GM23338 (cell line): ENCODE measurements around the gene THBS2. TPM values are rescaled to one million over a fixed set of nuclear protein-coding genes. Genes with fewer than 3 reads are reported as not detected.

Experiments used
- ATAC-seq: fragments of 200-7000 bp; cut with Tn5 transposase; 3 replicates; pipeline ENCODE4 v1.9.1; 2020
- DNase-seq: peaks from one replicate; pipeline ENCODE4 v3.0.0-alpha.2; 2015; ENCODE audit warnings: low spot score
- H2AFZ ChIP-seq: fragments of 200-600 bp; sonication (generic); 2 replicates; pipeline ENCODE4 v1.8.0; 2016; ENCODE audit warnings: antibody characterized with exemption, mild to moderate bottlenecking, moderate library complexity
- H3F3A ChIP-seq: fragments of 200-600 bp; sonication (generic); replicated peaks from 2 replicates; pipeline ENCODE4 v1.8.0; 2017; ENCODE audit warnings: antibody characterized with exemption, mixed run types, low read depth
- H3K27ac ChIP-seq: fragments of 200-600 bp; sonication (generic); 2 replicates; pipeline ENCODE4 v1.6.1; 2016; ENCODE audit warnings: low read depth
- H3K27me3 ChIP-seq: fragments of 200-600 bp; sonication (generic); 2 replicates; pipeline ENCODE4 v1.8.0; 2016; ENCODE audit warnings: mild to moderate bottlenecking, mixed run types, moderate library complexity; ENCODE audit not compliant: insufficient read depth
- H3K36me3 ChIP-seq: fragments of 200-600 bp; sonication (generic); 2 replicates; pipeline ENCODE4 v1.8.0; 2016; ENCODE audit warnings: mild to moderate bottlenecking; ENCODE audit not compliant: insufficient read depth
- H3K4me1 ChIP-seq: fragments of 200-600 bp; sonication (generic); 2 replicates; pipeline ENCODE4 v1.8.0; 2016; ENCODE audit warnings: mild to moderate bottlenecking, moderate library complexity; ENCODE audit not compliant: insufficient read depth
- H3K4me2 ChIP-seq: fragments of 200-600 bp; sonication (generic); 2 replicates; pipeline ENCODE4 v1.7.1; 2017; ENCODE audit warnings: mixed run types
- H3K4me3 ChIP-seq: fragments of 200-600 bp; sonication (generic); 2 replicates; pipeline ENCODE4 v1.6.1; 2016; ENCODE audit warnings: mixed run types
- H3K79me2 ChIP-seq: fragments of 200-600 bp; sonication (generic); replicated peaks from 2 replicates; pipeline ENCODE4 v1.8.0; 2017; ENCODE audit warnings: mild to moderate bottlenecking; ENCODE audit not compliant: insufficient read depth
- H3K9me2 ChIP-seq: fragments of 200-600 bp; sonication (generic); 2 replicates; pipeline ENCODE4 v1.8.0; 2017; ENCODE audit not compliant: insufficient read depth
- H4K20me1 ChIP-seq: fragments of 200-600 bp; sonication (generic); replicated peaks from 2 replicates; pipeline ENCODE4 v1.8.0; 2017; ENCODE audit warnings: mild to moderate bottlenecking; ENCODE audit not compliant: insufficient read depth
- H3K27ac Mint-ChIP-seq: 2 replicates; pipeline ENCODE4 v1.8.0; 2020; ENCODE audit warnings: inconsistent platforms, mild to moderate bottlenecking, moderate library complexity, mixed read lengths
- H3K27me3 Mint-ChIP-seq: 3 replicates; pipeline ENCODE4 v1.8.0; 2022; ENCODE audit warnings: low read depth, mild to moderate bottlenecking, moderate library complexity, mixed read lengths, inconsistent platforms; ENCODE audit not compliant: insufficient read depth, poor library complexity
- H3K36me3 Mint-ChIP-seq: 3 replicates; pipeline ENCODE4 v1.8.0; 2021; ENCODE audit warnings: low read depth, mild to moderate bottlenecking, inconsistent platforms, moderate library complexity, mixed read lengths
- H3K4me1 Mint-ChIP-seq: 3 replicates; pipeline ENCODE4 v1.8.0; 2020; ENCODE audit warnings: mild to moderate bottlenecking, inconsistent platforms, mixed read lengths
- H3K4me3 Mint-ChIP-seq: 3 replicates; pipeline ENCODE4 v1.8.0; 2021; ENCODE audit warnings: moderate library complexity, mild to moderate bottlenecking, inconsistent platforms, mixed read lengths
- H3K9me3 Mint-ChIP-seq: 3 replicates; pipeline ENCODE4 v1.8.0; 2020; ENCODE audit warnings: moderate library complexity, mild to moderate bottlenecking, inconsistent platforms, mixed read lengths
- CREB1 ChIP-seq: fragments of 250-450 bp; sonication (Bioruptor Pico); IDR thresholded peaks from 2 replicates; pipeline ENCODE4 v1.5.0; 2020; ENCODE audit warnings: low read depth, mild to moderate bottlenecking, moderate library complexity
- ETS1 ChIP-seq: IDR thresholded peaks from 2 replicates; pipeline ENCODE4 v1.6.1; 2016; ENCODE audit warnings: antibody characterized with exemption
- EZH2 ChIP-seq: fragments of 200-600 bp; sonication (generic); IDR thresholded peaks from one replicate; pipeline ENCODE4 v1.8.0; 2017; ENCODE audit warnings: antibody characterized with exemption, mild to moderate bottlenecking, low read depth; ENCODE audit not compliant: unreplicated experiment
- EZH2phosphoT487 ChIP-seq: fragments of 200-600 bp; sonication (generic); IDR thresholded peaks from one replicate; pipeline ENCODE4 v1.8.1; 2018; ENCODE audit warnings: antibody characterized with exemption; ENCODE audit not compliant: unreplicated experiment
- JUNB ChIP-seq: IDR thresholded peaks from one replicate; pipeline ENCODE4 v1.6.1; 2016; ENCODE audit warnings: antibody characterized with exemption; ENCODE audit not compliant: unreplicated experiment
- NANOG ChIP-seq: IDR thresholded peaks from 2 replicates; pipeline ENCODE4 v1.6.1; 2016; ENCODE audit warnings: antibody characterized with exemption, borderline replicate concordance
- POLR2AphosphoS5 ChIP-seq: IDR thresholded peaks from 2 replicates; pipeline ENCODE4 v1.6.1; 2016; ENCODE audit warnings: antibody characterized with exemption, low read depth
- REST ChIP-seq: IDR thresholded peaks from one replicate; pipeline ENCODE4 v1.6.1; 2018; ENCODE audit warnings: antibody characterized with exemption; ENCODE audit not compliant: unreplicated experiment
- STAT1 ChIP-seq: IDR thresholded peaks from one replicate; pipeline ENCODE4 v1.6.1; 2016; ENCODE audit warnings: antibody characterized with exemption; ENCODE audit not compliant: unreplicated experiment
- ZNF114 ChIP-seq: fragments of 250-450 bp; sonication (Bioruptor Pico); IDR thresholded peaks from 2 replicates; pipeline ENCODE4 v1.5.0; 2020; ENCODE audit warnings: mild to moderate bottlenecking, moderate library complexity
- ZNF331 ChIP-seq: fragments of 250-450 bp; sonication (Bioruptor Pico); IDR thresholded peaks from 2 replicates; pipeline ENCODE4 v1.5.0; 2020; ENCODE audit warnings: low read depth, mild to moderate bottlenecking, moderate library complexity
- ZNF462 ChIP-seq: fragments of 250-450 bp; sonication (Bioruptor Pico); IDR thresholded peaks from 2 replicates; pipeline ENCODE4 v1.5.0; 2020; ENCODE audit warnings: mild to moderate bottlenecking, moderate library complexity
- polyA plus RNA-seq: library from polyadenylated mRNA; unstranded; fragments of >200 nt; fragmentation: Nextera tagmentation; extraction: Ambion mirVana; gene quantifications from 2 replicates; pipeline ENCODE4 v1.2.1, GENCODE V29; 2016
- total RNA-seq: library from RNA; depleted of rRNA; stranded (reverse); fragments of >200 nt; shearing (Covaris generic); gene quantifications from 2 replicates; pipeline ENCODE4 v1.2.3, GENCODE V29; 2014
- TF ChIP-seq, protein P1 (sequence below), 2 experiments: fragments of 200-600 bp in 1 of 2; sonication (generic) in 1 of 2; conservative IDR thresholded peaks; 2 replicates each; pipeline versions ENCODE4 v1.5.1 to v1.6.1; 2016 to 2017; ENCODE audit warnings: antibody characterized with exemption in 2 of 2, low read depth in 2 of 2, mild to moderate bottlenecking in 2 of 2, moderate library complexity in 1 of 2

The THBS2 gene
- total and polyA plus RNA-seq, 2 experiments from 2014 or later: 7.9 to 44.7 TPM

DNA sequence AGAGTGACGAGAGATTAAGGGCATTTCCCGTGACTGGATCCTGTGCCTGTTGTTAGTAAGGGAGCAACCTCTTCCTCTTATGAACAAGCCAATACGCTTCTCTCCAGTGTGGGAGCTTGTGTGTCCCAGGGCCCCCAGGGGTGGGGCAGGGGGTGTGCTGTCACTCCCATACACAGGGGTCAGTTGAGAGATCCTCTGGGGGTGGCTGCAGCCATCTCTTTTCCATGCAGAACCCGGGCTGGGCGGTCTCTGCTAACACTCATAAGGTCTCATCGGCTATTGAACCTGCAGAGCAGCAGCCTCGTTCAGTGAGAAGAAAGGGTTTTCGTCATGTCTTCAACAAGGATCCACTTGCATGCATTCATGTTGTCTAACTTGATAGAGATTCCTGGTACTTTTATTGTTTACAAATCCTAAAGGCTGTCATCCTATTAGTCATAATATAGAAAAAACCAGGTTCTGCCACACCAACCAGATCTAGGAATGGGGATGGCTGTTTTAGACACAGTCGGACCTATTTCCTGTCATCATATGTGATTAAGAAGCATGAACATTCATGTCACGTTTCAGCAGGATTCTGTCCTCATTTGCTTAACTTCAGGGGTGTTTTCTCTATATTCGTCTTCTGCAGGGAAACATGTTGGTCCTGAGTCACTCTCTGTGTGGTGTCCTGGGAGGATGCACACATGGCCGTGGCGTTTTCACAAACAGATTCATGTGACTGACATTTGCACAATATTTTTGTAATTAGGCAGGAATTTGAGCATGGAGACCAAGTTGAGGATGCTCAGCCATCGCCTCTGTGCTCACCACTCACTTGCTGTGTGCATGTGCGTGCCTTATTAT lies 13.3 kb upstream of the THBS2 start:
- no peaks in the 10 kb centered on the region; the same call in 1 of the 2 replicates for H3K9me2 ChIP-seq
- H4K20me1 ChIP-seq: no peaks in the 10 kb centered on the region
- no peaks in the 10 kb centered on the region for H3K27me3 ChIP-seq
- Mint-ChIP-seq H3K4me1 (peaks cover 34% of the 10 kb centered on the region), H3K27me3 (no peaks in the 10 kb centered on the region), H3K4me3 (no peak overlapping the region), H3K27ac (no peak overlapping the region), H3K9me3 (peaks cover 11% of the 10 kb centered on the region; the same call in 2 of the 3 replicates), H3K36me3 (peaks cover 10% of the 10 kb centered on the region; the same call in 1 of the 3 replicates)
- H2AFZ ChIP-seq: no peak overlapping the region
- H3K36me3 ChIP-seq: no peaks in the 10 kb centered on the region; the same call in 1 of the 2 replicates
- no peaks in the 10 kb centered on the region for H3F3A ChIP-seq
- no peak for TF ChIP-seq ZNF462 (CRISPR knock-in tag)
- no peak for TF ChIP-seq ETS1
- TF ChIP-seq EZH2: no peak
- no peak for TF ChIP-seq EZH2phosphoT487
- no peak for TF ChIP-seq NANOG
- no peak for TF ChIP-seq ZNF331
- TF ChIP-seq, protein P1, sequence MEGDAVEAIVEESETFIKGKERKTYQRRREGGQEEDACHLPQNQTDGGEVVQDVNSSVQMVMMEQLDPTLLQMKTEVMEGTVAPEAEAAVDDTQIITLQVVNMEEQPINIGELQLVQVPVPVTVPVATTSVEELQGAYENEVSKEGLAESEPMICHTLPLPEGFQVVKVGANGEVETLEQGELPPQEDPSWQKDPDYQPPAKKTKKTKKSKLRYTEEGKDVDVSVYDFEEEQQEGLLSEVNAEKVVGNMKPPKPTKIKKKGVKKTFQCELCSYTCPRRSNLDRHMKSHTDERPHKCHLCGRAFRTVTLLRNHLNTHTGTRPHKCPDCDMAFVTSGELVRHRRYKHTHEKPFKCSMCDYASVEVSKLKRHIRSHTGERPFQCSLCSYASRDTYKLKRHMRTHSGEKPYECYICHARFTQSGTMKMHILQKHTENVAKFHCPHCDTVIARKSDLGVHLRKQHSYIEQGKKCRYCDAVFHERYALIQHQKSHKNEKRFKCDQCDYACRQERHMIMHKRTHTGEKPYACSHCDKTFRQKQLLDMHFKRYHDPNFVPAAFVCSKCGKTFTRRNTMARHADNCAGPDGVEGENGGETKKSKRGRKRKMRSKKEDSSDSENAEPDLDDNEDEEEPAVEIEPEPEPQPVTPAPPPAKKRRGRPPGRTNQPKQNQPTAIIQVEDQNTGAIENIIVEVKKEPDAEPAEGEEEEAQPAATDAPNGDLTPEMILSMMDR (conservative IDR thresholded peaks at IDR 0.05; ENCODE audit: low read depth in 2 of 2): no peak
- TF ChIP-seq ZNF114 (CRISPR knock-in tag): no peak
- TF ChIP-seq POLR2AphosphoS5: no peak
- no peak for TF ChIP-seq STAT1
- TF ChIP-seq REST: no peak
- TF ChIP-seq JUNB: no peak
- TF ChIP-seq CREB1 (CRISPR knock-in tag): no peak
- no peak overlapping the region for H3K4me2 ChIP-seq
- DNase-seq (no peak), ATAC-seq (no peak)
- H3K4me1 ChIP-seq: peaks cover 17% of the 10 kb centered on the region
- no peak overlapping the region for H3K27ac ChIP-seq
- H3K79me2 ChIP-seq: no peaks in the 10 kb centered on the region
- no peak overlapping the region for H3K4me3 ChIP-seq
